ENCODE measurements around the gene MMP25.

The MMP25 gene

GRCh38 chr16:3015865-3016521 is 30.4 kb upstream of the MMP25 start:
- DNase-seq (ENCODE audit: insufficient read length, low spot score) (no peak), FAIRE-seq (no peak)

DNA sequence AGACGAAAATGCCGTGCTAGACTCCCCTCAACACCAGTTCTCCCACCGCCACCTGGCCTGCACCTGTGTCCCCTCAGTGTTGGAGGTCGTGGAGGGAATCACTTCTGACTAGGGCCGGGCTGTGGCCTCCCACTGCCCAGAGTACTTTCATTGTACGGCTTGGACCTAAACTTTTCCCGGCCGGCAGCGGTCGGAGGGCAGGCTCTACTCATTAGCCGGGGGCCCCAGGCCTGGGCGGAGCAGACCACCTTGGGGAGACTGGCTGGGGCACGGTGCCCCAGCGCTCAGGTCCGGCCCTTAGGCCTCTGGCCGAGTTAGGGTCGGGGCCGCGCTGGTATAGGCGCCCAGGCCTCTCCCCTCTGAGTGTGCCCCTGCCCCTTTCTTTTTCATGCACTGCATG is 29.0 kb upstream of the MMP25 start:
- DNase-seq (ENCODE audit: insufficient read length, low spot score) (no peak), FAIRE-seq (no peak)

GRCh38 chr16:3017794-3018506 is 28.4 kb upstream of the MMP25 start, which contains the start of gene CLDN6:
CLDN6 (minus strand) TSS chr16:3018183; CDS start chr16:3016021, 2,162 bp downstream.
- no peak for DNase-seq (ENCODE audit: insufficient read length, low spot score)
- no peak for FAIRE-seq

- FAIRE-seq (no peak), DNase-seq (ENCODE audit: insufficient read length, low spot score) (no peak)
Observed at GRCh38 chr16:3019594-3020246, 26.6 kb upstream of the MMP25 start.

- DNase-seq (ENCODE audit: insufficient read length, low spot score) (peak; percentile 92), FAIRE-seq (peak; percentile 28)
Observed at GRCh38 chr16:3020247-3020603, 26.1 kb upstream of the MMP25 start, which contains the start of gene TNFRSF12A. TNFRSF12A (plus strand) TSS chr16:3020368; CDS start chr16:3020398, 30 bp downstream.

GRCh38 chr16:3020604-3021448 is 25.5 kb upstream of the MMP25 start:
- FAIRE-seq: no peak
- DNase-seq (ENCODE audit: insufficient read length, low spot score): no peak

DNA sequence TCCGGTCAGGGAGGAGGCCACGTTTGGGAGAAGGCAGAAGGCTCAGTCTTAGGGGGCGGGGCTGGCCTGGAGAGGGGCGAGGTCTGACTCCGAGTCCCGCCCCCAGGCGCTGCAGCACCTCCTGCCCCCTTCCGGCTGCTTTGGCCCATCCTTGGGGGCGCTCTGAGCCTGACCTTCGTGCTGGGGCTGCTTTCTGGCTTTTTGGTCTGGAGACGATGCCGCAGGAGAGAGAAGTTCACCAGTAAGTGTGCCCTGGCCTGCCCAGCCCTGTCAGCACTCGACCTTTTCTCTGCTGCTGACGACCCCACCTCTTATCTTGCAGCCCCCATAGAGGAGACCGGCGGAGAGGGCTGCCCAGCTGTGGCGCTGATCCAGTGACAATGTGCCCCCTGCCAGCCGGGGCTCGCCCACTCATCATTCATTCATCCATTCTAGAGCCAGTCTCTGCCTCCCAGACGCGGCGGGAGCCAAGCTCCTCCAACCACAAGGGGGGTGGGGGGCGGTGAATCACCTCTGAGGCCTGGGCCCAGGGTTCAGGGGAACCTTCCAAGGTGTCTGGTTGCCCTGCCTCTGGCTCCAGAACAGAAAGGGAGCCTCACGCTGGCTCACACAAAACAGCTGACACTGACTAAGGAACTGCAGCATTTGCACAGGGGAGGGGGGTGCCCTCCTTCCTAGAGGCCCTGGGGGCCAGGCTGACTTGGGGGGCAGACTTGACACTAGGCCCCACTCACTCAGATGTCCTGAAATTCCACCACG is 24.7 kb upstream of the MMP25 start:
- peak; percentile 76 for DNase-seq (ENCODE audit: insufficient read length, low spot score)
- peak; percentile 18 for FAIRE-seq

- peak; percentile 40 for FAIRE-seq
- DNase-seq (ENCODE audit: insufficient read length, low spot score): no peak
Observed at GRCh38 chr16:3022208-3022683, 24.1 kb upstream of the MMP25 start.

DNA sequence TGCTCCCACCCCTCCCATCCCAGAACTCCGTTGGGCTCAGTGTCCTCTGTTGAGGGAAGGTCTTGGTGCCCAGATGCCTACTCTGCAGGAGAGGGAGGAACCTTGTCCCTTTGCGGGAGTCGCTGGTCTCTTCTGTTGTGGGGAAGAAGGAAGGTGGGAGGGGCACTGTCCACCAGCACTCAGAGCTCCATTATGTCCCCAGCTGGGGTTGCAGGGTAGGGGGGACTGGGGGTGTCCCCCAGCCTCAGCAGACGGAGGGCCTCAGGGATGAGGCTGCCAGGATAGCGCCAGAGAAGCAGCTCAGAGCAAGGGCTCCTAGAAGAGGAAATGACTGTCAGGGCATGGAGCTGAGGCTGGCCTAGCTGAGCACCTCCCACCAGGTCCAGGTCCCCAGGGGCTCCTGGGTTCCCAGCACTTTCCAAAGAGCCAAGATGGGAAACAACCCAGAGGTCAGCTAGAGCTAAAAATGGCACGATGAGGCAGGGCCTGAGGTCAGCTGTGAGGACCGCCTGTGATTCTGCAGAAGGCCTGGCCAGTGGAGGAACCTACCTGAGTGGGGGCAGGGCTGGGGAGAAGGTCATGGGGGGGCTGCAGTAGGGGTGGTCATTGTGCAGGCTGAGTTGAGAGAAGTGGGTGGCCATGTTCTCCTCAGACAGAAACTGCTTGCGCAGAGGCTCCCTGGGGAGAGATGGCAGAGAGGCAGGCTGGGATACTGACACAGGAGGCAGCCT is 23.5 kb upstream of the MMP25 start:
- FAIRE-seq: no peak
- no peak for DNase-seq (ENCODE audit: insufficient read length, low spot score)

DNA sequence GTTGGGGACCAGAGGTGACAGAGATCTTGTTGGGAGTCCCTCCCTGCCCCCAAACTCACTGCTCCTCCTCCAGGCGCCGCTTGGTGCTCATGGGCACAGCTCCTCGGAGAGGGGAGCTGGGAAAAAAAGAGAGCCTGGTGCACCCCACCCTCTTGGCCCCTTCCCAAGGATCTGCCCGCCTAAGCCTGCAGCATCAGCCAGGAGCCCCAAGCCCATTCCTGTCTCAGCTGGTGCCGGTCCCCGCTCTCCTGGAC is 23.0 kb upstream of the MMP25 start:
- no peak for FAIRE-seq
- no peak for DNase-seq (ENCODE audit: insufficient read length, low spot score)

- DNase-seq (ENCODE audit: insufficient read length, low spot score): peak; percentile 92
- FAIRE-seq: peak; percentile 99
Observed at GRCh38 chr16:3023669-3024478, 22.5 kb upstream of the MMP25 start, which contains the start of the genes HCFC1R1 and THOC6. HCFC1R1 (minus strand) TSS chr16:3023942; CDS start chr16:3023941, 1 bp downstream. THOC6 (plus strand) TSS chr16:3024035; CDS start chr16:3024327, 292 bp downstream.

DNA sequence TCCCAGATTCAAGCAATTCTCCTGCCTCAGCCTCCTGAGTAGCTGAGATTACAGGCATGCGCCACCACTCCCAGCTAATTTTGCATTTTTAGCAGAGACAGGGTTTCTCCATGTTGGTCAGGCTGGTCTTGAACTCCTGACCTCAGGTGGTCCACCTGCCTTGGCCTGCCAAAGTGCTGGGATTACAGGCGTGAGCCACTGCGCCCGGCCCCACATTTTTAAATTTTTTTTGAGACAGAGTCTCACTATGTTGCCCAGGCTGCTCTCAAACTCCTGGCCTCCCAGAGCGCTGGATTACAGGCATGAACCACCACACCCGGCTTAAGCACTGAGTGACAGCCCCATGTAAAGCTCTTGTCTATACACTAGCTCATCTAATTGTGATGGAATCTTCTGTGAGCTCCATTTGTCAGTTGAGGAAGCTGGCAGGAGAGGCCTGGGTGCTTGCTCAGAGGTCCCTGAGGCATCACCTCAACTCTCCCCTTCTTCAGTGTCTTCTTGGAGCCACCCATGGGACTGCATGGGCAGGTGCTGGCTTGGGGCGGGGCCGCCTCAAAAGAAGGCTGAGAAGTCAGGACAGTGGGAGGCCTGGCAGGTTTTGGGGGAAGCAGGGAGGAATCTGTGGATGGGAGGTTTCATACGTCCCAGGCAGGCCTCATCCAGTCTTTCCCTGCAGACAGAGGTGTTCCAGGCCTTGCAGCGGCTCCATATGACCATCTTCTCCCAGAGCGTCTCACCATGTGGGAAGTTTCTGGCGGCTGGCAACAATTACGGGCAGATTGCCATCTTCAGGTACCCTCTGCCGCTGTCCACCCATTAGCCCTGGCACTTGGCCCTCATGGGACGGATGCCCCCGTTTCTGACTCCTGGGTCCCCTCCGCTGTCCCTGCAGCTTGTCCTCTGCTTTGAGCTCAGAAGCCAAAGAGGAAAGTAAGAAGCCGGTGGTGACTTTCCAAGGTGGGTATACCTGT is 21.0 kb upstream of the MMP25 start:
- no peak for FAIRE-seq
- DNase-seq (ENCODE audit: insufficient read length, low spot score): no peak

DNA sequence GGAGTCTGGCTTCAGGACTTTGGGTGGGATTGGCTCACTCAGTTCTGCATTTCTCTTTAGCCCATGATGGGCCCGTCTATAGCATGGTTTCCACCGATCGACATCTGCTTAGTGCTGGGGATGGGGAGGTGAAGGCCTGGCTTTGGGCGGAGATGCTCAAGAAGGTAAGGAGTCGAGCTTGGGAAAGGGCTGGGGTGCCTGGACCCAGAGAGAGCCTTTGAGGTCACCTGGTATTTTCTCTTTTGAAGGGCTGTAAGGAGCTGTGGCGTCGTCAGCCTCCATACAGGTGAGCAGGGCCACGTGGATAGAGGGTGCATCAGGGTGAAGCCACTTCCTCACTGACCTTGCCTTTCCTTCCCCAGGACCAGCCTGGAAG is 20.4 kb upstream of the MMP25 start:
- no peak for DNase-seq (ENCODE audit: insufficient read length, low spot score)
- FAIRE-seq: no peak

GRCh38 chr16:3026609-3027488 is 19.5 kb upstream of the MMP25 start:
- DNase-seq (ENCODE audit: insufficient read length, low spot score) (no peak), FAIRE-seq (no peak)

DNA sequence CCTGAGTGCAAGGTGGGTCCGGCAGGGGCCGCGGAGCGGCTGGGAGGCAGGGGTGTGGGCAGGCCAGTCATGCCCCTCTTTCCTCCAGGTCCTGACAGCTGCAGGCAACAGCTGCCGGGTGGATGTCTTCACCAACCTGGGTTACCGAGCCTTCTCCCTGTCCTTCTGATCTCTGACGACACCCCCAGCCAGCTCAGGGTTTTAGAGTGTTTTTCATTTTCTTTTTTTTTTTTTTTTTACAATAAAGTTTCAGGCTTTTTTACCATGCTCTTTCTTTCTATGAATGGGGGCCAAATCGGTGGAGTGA is 18.9 kb upstream of the MMP25 start:
- no peak for DNase-seq (ENCODE audit: insufficient read length, low spot score)

DNA sequence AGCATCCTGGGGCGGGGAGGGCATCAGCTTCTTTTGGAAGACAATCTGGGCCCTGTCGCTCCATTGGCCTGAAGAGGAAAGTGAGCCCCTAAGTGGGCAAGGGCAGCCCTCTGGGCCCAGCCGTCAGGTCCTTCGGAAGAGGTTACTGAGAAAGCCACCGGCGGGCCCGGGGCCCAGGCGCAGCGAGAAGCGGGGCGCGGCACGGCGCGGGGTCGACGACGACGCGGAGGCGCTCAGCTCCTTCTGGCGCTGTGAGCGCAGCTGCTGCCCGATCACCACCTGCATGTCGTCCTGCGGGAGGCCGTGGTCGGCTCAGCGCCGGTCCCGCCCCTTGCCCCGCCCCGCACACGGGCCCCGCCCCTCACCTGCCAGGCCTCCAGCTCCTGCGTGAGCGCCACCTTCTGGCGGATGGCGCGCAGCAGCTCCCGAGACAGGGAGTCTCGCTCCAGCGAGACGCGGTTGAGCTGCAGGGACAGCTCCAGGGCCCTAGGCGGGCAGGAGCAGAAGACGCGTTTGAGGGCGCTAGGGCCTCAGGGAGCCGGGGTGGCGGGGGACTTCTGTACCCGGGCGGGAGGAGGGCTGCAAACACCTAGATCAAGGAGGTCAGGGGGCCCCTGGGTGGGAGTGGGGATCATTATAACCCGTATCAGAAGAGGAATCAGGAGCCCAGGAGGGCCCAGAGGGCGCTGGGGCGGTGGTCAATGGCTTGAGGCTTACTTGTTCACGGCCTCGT is 18.2 kb upstream of the MMP25 start:
- DNase-seq (ENCODE audit: insufficient read length, low spot score) (peak; percentile 87), FAIRE-seq (peak; percentile 82)

More for the DNA sequence above, 18.9 kb upstream of the MMP25 start:
- FAIRE-seq: no peak

Data from GM19239 (cell line).